ENCODE results near the gene PPP2R1A.

GRCh38 chr19:52231154-52231910 lies 41.5 kb downstream of the PPP2R1A start:
- no peak for TF ChIP-seq POLR2A (IDR thresholded peaks at IDR 0.05; ENCODE audit: borderline replicate concordance, extremely low read depth, insufficient read depth, insufficient read length)
- no peak for TF ChIP-seq SIN3A (IDR thresholded peaks at IDR 0.05; ENCODE audit: low read depth)
